G401.6 (cell line): ENCODE measurements around the gene MIER1.
"Not testable (repeated sequence)": the region's sequence is repeated elsewhere in the genome, so short reads cannot be mapped to it uniquely, and the experiment has no call there.

ENCODE experiments used
- FAIRE-seq: peaks from 2 replicates; lab custom pipeline; 2012; peaks lifted over from hg19 to GRCh38; lab: Jason Lieb, UNC

The MIER1 gene

DNA sequence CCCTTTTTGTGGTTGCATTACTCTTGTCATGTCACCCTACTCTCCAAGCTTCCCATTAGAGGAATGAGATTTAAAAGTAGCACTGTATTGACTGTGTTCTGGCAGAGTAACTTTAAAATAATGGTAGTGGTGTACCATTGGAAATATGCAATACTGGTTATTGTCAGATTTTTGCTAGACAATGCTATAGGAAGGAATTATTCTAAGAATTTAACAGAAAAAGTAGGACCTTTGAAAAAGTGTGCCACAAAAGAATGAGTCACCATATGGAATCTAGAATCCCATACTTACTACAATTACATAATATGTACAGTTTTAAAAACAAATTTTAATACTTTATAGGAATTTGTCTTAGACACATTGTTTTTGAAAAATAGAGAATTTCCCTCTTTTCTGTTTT, 13.8 kb downstream of the MIER1 start:
- no peak for FAIRE-seq

DNA sequence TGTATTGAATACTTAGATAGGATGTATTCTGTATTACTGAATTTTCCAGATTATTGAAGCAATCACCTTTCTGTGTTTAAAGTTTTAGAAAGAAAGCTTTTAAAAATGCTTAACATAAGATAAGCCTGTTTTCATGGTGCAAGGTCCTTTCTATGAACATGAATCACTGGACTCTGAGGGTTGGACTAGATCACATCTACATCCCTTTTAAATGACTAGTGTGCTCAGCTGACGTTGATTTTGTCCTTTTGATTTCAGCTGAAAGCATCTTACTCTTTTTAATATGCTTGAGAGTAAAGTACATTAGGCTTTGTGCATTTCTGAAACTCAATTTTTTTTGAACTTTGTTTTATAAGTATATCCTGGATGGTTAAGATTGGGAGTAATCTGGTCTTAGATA, 16.2 kb downstream of the MIER1 start:
- FAIRE-seq: no peak

DNA sequence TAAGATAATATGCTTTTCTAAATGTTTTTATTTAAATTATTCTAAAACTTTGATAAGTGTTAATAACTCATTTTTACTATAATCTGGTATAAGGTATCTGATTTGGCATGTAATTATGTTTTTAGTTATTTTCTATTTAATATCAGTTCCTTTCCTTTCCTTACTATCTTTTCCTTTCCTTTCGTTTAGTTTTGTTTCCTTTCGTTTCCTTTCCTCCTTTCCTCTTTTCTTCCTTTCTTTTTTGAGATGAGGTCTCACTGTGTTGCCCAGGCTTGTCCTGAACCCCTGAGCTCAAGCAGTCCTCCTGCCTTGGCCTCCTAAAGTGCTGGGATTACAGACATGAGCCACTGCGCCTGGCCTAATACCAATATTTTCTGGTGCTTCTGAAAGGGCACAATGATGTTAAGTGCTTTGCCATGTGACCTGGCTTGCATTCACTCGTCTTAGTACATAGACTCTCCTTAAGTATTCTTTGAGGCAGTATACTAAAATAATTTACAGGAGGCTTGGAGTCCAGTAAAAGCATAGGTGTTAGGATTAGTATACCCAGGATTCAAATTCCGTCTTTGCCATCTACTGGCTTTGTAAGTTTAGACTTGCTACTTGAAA, 18.7 kb downstream of the MIER1 start:
- no peak for FAIRE-seq

DNA sequence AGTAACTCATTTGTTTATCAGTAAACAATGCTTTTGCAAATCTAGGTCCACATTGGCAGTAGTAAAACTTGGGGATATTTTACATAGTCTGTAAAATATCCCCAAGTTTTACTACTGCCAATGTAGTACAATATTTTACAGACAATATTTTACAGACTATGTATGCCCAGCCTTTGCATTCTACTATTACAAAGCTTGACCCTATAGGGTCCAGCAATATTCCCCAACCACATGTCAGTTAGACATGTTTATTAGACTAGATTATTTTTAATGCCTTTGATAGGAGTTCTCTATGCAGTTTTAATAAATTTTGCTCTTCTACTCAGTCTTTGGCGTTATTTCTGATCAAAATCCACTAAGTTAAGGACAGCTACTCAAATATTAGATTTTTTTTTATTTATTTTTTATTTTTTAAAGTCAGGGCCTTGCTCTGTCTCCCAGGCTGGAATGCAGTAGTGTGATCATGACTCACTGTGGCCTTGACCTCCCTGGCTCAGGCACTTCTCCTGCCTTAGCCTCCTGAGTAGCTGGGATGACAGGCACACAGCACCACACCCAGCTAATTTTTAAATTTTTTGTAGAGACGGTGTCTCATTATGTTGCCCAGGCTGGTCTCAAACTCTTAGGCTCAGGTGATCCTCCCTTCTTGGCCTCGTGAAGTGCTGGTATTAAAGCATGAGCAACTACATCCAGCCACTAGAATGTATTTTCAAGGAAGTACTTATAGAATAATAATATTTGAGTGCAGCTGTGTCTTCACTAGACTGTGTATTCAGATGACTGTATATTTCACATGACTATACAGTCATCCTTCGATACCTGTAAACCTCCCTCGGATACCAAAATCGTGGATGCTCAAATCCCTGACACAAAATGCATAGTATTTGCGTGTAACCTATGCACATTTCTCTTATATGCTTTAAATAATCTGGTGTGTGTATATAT, 19.8 kb downstream of the MIER1 start:
- FAIRE-seq: no peak

DNA sequence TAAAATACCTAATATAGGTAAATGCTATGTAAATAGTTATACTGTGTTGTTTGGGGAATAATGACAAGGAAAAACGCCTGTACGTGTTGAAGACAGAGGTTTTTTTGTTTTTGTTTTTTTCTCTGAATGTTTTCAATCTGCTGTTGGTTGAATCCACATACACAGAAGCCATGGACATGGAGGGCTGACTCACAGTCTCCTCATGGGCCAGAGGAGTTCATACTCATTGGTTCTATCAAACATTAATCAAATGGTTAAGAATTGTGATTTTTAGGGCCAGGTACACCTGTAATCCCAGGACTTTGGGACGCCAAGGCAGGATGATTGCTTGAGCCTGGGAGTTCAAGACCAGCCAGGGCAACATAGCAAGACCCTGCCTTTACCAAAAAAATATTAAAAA, 20.5 kb downstream of the MIER1 start:
- no peak for FAIRE-seq

DNA sequence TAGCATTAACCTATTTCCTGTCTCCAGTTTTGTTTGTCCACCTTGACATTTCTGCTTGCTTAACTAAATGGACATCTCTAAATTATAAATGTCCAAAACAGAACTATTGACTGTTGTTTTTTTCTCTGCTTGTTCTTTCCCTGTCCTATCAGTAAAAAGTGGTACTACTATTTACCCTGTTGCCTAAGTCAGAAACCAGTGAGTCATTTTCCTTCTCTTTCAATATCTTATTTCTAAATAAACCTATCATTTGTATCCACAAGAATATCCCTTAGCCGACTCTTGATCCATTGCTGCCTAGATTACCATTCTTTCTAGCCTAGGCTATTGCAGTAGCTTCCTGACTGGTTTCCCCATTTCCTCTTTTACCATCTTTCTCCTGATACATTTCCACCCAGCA, 22.5 kb downstream of the MIER1 start:
- FAIRE-seq: no peak

DNA sequence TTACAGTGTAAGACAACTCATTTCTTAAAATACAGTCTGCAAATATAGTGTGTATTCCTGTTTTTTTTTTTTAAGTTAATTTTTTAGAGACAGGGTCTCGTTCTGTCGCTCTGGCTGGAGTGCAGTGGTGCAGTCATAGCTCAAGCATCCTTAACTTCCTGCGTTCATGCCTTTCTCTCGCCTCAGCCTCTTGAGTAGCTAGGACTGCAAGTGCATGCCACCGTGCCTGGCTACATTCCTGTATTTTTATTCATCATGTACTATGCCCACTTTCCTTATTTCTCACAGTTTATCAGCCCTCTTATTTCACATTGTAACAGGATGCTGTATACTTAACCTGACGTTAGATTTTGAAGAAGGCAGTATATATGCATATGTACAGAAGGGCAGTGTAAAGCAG, 26.7 kb downstream of the MIER1 start:
- no peak for FAIRE-seq

DNA sequence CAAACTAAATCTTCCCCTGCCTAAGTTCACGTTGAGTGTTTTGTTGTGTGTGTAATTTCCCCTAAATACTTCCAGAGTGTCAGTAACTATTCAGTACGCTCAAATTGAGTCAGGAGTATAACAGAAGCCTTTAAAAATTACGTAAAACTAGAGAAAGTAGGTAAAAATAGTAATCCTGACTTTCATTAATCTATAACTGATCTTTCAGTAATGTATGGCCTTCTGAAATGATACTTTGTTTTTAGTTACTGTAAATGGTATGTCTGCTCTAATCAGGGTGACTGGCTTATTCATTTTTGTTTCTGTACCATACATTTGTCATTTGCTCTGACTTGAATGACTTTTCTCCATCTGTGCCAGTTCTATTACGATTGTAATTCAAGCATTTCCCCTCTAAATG, 29.4 kb downstream of the MIER1 start:
- no peak for FAIRE-seq

DNA sequence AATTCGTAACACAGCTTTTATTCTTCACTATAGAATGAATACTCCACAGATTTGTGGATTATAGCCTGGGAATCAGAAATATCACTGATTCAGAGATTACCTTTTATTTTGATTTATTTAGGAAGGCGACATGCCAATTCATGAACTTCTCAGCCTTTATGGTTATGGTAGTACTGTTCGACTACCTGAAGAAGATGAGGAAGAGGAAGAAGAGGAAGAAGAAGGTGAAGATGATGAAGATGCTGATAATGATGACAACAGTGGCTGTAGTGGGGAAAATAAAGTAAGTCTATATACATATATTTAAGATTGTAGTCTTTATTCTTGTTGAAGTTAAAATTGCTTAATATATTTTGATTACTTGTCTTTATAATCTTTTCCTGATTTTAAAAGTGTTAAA, 33.1 kb downstream of the MIER1 start:
- no peak for FAIRE-seq

DNA sequence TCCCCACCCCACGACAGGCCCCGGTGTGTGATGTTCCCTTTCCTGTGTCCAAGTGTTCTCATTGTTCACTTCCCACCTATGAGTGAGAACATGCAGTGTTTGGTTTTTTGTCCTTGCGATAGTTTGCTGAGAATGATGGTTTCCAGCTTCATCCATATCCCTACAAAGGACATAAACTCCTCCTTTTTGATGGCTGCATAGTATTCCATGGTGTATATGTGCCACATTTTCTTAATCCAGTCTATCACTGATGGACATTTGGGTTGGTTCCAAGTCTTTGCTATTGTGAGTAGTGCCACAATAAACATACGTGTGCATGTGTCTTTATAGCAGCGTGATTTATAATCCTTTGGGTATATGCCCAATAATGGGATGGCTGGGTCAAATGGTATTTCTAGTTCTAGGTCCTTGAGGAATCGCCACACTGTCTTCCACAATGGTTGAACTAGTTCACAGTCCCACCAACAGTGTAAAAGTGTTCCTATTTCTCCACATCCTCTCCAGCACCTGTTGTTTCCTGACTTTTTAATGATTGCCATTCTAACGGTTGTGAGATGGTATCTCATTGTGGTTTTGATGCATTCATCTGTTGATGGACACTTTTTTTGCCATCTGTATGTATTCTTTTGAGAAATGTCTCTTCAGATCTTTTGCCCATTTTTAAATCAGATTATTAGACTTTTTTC, 41.5 kb downstream of the MIER1 start:
- not testable (repeated sequence) for FAIRE-seq

DNA sequence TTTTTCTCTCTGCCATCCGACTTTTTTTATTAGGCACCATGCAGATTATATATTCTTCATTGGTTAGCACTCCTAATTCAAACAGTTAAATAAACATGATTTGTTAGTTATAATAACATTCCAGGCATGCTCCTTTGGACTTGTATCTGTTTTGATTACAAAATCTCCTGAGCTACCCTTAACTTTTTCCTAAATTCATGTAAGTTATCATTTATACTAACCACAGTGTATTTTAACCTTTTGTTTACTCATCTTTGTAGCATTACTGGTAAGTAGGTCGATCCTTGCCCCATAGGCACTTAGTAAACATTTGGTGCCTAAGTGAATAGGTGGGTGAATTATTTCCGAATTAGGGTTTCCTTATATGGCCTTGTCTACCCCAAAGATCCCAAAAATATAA, 43.8 kb downstream of the MIER1 start:
- FAIRE-seq: no peak

DNA sequence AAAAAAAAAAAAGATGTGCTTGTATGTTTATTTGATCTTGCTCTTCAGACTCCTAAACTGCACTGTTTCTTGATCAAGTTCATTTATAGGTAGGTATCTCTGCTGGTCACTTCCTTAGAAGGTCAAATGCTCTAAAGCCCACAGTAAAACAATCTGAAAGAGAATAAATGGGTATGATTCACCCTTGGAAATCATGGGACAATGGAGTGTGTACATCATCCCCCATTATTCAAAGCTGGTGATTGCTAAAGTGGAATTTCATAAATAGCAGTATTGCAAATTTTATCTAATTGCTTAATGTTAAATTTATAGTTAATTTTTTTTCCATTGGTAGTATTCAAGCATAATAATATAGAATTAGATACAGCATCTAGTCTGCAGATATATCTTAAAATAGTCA, 53.4 kb downstream of the MIER1 start:
- FAIRE-seq: no peak

DNA sequence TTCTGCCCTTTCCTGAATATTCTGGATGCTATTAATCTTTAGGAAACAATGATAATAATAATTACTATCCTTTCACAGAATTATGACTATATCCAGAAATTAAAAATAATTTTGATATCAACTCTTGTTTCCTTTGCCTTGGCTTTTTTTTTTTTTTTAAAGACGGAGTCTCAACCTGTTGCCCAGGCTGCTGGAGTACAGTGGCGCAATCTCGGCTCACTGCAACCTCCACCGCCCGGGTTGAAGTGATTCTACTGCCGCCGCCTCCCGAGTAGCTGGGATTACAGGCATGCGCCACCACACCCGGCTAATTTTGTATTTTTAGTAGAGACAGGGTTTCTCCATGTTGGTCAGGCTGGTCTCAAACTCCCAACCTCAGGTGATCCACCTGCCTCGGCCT, 54.8 kb downstream of the MIER1 start:
- not testable (repeated sequence) for FAIRE-seq

DNA sequence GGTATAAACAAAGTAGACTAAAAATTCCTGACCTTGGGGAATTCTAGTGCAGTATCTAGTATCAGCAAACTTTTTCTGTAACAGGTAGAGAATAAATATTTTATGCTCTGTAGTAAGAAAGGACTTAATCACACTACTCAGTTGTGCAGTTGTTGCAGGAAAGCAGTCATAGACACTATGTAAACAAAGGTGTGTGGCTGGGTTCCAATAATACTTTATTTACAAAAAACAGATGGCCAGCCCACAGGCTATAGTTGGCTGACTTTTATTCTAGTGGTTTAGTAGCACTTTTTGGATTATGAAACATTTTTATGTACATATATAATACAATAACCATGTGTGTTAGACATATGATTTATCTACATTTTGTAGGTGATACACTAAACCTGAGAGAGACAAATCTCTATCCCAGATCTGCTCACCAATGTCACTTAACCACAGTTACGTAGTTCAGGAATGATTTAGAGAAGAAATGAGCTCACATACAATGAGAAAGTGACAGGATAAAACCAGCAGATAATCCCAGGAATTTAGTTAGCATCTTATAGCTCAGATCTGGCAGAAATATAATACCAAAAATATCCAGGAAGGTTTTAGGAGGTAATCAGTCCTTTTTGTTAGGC, 56.1 kb downstream of the MIER1 start:
- no peak for FAIRE-seq

DNA sequence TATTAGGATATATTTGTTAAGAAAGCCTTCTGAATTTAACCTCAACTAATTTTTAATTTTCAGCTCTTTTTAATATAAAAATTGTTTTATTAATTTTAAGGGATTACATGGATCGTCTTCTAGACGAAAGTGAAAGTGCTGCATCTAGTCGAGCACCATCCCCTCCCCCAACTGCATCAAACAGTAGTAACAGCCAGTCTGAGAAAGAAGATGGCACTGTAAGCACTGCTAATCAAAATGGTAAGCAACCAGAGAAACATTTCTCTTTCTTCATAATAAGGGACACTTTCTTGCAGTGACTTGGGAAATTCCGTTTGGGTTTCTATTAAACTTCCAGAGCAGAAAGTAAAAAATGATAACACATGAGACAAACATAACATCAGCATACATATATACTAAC, 56.9 kb downstream of the MIER1 start:
- FAIRE-seq: no peak

DNA sequence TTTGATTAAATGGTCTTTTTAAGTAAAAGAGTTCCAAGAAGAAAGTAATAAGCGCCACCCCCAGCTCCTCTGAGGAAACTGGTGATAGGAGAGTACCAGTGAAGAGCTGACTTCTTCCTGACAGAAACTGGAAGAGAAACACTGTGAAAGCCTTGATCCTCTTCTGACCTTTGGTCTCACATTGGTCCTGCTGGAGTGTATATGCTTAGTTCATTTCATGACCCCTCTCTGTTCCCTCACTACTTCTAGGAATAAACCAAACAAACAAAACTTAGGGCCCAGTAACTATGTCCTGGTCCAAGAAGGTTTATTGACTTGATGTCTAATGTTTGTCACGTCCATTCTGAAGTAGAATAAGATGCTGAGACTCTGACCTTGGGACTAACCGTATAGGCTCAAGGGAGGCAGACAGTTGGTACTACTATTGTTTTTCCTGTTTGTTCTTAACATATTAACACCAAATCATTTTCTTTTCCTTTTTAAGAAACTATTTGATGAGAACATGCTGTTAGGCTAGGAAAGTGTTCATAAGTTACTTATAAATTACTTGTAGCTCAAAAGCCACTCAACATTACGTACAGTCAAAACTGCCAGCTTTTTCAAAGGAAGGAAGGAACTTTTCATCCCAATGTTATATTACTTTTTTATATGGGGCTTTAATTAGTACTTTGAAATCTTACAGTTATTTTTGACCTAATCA, 57.9 kb downstream of the MIER1 start:
- no peak for FAIRE-seq

DNA sequence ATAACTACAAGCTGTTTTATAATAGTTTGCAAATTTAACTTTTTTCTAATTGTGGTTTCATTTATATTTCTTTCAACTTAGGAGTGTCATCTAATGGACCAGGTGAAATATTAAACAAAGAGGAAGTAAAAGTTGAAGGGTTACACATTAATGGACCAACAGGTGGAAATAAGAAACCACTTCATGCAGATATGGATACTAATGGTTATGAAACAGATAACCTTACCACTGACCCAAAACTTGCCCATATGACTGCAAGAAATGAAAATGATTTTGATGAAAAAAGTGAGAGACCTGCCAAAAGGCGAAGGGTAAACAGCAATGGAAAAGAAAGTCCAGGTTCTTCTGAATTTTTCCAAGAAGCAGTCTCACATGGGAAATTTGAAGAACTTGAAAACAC, 59.7 kb downstream of the MIER1 start:
- peak; percentile 44 for FAIRE-seq

DNA sequence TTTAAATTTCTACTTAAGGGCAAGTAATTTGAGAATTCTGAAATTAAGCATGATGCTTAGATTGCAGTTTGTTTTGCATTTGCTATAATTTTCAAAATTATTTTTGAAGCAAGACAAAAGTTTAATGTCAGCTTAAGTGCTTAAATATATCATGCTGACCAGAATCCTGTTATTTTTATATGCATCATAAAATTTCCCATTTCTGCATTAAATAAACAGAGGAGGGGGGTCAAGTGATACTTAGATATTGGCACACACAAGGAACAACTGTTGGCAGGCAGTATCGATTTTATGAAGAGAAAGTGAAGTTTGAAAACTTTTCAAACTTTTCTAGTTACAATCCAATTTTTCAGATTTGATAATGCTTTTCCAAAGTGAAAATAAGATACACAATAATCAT, 61.0 kb downstream of the MIER1 start:
- FAIRE-seq: no peak

DNA sequence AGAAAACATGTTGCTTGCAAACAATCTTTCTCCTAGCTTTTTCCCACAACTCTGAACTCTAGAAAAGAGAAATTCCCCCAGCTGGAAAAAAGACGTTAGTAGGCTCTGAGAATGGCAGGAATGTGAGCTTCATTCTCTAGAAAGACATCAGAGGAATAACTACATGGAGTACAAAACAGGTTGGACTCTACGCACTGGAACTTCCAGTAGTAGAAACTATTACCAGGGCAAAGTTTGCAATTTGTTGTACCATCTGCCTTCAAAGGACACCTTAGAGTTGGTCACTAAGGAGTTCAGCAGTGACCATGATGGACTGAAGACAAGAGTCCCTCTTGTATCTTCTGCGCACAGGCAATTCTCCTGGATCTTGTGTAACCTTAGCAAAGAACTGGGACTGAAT, 68.3 kb downstream of the MIER1 start:
- no peak for FAIRE-seq

DNA sequence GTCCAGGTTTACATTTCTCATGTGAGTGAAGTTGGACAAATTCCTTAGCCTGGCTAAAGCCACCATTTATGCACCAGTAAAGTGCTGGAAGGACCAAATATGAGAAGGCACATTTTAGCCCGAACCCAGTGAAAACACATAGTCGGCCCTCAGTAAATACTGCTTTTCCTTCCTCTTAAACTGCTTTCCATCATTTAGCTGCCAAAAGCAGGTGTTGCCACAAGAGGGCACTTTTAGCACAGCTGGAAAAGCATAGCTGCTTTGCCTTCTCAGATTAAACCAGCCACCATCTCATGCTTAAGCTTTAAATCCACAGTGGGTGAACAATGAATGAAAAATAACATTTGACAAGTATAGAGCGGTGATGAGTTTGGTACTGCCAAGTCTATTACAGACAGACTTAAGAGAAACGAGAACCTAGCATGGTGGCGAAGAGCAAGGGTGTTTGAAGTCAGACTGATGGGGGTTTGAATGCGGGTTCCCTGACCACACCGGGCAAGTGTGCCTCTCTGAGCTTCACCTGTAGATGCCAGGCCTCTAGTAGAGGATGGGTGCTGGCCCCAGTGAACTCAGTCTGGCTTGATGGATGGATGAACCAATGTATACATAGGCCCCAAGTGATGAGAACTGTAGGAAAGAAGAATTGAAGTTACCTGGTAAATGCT, 71.4 kb downstream of the MIER1 start:
- peak; percentile 89 for FAIRE-seq

DNA sequence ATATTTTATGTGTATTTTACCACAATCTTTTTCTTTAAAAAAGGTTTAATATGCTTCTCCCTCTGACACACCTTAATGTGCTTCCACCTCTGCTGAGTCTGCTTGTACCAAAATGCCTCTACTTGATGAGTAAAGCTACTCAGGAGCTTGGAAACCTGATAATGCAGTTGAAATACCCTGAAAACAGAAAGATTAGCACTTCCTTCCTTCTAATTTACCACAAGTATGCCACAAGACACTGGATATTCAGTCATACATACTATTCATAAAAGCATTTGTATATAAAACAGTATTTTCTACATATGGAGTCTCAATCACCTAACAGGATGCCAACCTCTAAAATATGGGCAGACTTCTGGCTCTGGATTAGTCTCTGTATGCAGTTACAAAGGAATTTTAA, 74.2 kb downstream of the MIER1 start:
- FAIRE-seq: no peak
